GM20000 (cell line): ENCODE results near the gene EIF4ENIF1.
A peak's percentile ranks its signal among the peaks of the same experiment; 100 is the strongest.

Experiments used
- DNase-seq: peaks from one replicate; pipeline ENCODE4 v3.0.0; 2012; ENCODE audit warnings: low spot score
- TF ChIP-seq, protein P1 (sequence below): IDR thresholded peaks from 2 replicates; pipeline ENCODE4 v1.5.1; 2012; ENCODE audit warnings: mild to moderate bottlenecking, control low read depth; ENCODE audit errors: extremely low read depth, missing control alignments

EIF4ENIF1 gene, protein sequence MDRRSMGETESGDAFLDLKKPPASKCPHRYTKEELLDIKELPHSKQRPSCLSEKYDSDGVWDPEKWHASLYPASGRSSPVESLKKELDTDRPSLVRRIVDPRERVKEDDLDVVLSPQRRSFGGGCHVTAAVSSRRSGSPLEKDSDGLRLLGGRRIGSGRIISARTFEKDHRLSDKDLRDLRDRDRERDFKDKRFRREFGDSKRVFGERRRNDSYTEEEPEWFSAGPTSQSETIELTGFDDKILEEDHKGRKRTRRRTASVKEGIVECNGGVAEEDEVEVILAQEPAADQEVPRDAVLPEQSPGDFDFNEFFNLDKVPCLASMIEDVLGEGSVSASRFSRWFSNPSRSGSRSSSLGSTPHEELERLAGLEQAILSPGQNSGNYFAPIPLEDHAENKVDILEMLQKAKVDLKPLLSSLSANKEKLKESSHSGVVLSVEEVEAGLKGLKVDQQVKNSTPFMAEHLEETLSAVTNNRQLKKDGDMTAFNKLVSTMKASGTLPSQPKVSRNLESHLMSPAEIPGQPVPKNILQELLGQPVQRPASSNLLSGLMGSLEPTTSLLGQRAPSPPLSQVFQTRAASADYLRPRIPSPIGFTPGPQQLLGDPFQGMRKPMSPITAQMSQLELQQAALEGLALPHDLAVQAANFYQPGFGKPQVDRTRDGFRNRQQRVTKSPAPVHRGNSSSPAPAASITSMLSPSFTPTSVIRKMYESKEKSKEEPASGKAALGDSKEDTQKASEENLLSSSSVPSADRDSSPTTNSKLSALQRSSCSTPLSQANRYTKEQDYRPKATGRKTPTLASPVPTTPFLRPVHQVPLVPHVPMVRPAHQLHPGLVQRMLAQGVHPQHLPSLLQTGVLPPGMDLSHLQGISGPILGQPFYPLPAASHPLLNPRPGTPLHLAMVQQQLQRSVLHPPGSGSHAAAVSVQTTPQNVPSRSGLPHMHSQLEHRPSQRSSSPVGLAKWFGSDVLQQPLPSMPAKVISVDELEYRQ

DNA sequence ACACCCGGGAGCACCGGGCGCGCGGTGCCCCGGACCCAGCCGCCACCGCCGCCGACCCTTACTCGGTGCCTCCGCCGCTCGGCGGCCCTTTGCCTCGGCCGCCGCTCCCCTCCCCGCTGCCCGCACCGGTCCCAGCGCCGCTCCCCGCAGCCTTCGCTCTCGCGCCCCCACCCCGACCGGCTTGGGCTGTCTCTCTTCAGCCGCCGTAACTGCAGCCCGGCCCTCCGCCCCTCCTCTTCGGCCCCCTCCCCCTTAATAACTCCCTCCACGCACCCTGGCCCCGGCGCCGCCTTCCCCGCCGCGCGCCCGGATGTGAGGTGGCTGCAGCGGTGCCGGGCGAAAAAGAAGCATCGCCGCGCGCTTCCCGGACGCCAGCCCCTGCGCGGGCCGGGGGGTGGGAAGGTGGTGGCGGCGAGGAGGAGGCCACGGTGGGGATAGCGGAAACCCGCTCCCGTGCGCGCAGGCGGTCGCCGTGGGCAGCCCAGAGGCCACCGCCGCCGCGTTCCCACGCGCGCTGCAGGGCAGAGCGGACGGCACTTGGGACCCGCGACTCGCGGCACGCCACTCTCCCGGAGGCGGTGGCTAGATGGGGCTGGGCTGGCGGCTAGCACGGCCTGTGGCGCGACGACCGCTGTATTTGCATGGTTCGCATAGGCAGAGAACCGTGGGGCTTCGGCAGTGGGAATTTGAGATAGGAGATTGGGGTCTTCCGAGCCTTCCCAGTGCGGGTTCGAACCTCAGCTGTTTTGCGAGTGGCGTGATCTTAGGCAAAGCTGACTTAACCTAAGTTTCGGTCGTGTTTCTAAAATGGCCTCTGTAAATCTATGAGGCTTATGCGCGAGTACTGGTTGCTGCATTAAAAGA is at the start of gene EIF4ENIF1:
TSS of gene EIF4ENIF1 (minus strand) at position 211 of the 864 bp plus-strand sequence. CDS start 1,124 bp downstream, outside the sequence.
- TF ChIP-seq, protein P1, sequence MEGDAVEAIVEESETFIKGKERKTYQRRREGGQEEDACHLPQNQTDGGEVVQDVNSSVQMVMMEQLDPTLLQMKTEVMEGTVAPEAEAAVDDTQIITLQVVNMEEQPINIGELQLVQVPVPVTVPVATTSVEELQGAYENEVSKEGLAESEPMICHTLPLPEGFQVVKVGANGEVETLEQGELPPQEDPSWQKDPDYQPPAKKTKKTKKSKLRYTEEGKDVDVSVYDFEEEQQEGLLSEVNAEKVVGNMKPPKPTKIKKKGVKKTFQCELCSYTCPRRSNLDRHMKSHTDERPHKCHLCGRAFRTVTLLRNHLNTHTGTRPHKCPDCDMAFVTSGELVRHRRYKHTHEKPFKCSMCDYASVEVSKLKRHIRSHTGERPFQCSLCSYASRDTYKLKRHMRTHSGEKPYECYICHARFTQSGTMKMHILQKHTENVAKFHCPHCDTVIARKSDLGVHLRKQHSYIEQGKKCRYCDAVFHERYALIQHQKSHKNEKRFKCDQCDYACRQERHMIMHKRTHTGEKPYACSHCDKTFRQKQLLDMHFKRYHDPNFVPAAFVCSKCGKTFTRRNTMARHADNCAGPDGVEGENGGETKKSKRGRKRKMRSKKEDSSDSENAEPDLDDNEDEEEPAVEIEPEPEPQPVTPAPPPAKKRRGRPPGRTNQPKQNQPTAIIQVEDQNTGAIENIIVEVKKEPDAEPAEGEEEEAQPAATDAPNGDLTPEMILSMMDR = no peak
- peak; percentile 97 for DNase-seq

DNA sequence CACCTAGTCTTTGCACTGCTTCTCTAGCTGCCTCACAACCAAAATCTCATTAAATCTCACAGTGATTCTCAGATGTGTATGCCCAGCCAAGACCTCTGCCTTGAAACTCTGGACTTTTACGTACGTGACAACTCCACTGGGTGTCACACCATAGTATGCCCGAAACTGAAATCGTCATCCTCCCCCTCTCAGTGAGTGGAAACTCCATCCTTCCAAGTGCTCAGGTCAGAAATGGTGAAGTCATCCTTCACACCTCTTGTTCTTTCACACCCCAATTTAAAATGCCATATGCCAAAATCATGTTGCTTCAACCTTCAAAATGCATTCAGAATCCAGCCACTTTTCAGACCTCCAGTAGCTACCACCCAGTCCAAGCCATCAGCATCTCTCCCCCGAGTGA is 49.2 kb upstream of the EIF4ENIF1 start:
- TF ChIP-seq, protein P1 = no peak
- DNase-seq = peak; percentile 49

DNA sequence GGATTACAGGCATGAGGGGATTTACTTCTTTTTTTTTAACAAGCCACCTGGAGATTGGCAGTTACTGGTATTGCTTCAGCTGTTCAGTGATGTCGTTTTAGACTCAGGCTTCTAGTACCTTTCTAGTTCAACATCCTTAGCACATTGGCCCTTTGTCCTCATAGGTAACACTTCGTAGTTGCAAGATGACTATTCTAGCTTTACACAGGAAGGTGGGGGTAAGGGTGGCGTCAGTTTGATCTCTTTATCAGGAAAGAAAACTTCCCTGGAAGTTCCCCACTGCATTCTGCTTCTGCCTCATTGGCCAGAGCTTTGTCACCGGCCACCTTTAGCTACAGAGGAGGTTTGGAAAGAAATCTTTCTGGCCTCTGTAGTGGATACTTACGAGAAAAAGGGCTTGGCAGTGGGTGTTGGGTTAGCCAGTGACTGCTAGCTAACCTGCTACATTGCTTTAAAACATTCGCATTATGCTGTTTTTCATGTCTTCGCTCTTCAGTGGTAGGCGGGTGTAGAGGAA is 47.4 kb upstream of the EIF4ENIF1 start:
- TF ChIP-seq, protein P1 = no peak
- DNase-seq = peak; percentile 58

DNA sequence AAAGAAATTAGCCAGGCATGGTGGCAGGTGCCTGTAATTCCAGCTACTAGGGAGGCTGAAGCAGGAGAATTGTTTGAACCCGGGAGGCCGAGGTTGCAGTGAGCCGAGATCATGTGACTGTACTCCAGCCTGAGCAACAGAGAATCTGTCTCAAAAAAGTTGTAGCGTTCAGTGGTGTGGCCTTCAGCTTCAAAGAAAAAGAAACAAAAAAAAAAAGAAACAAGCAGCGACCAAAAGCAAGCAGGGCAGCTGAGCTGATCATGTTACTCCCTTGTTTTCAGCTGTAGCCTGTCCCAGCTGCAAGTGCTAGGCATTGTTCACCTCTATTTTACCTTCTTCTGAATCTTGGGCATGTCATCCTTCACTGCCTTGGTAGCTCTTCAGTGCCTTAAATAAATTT is 43.7 kb upstream of the EIF4ENIF1 start:
- no peak for DNase-seq
- TF ChIP-seq, protein P1 = no peak

DNA sequence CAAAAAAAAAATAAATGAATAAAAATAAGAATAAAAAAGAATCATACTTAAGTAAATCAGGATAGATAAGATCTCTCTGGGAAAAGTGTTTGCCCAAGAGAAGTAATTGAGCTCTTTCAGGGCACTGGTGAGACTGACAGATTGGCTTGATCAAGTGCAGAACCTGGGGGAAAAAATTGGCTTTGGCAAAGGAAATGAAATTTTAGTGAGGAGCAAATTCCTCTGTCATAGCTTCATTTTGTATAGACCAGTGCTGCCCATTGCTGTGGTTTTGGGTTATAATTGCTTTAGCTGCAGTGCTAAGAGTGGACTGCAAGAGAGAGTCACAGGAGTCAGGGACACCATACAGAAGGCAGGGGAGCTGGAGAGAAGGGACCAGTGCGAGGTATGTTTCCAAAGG is 42.4 kb upstream of the EIF4ENIF1 start:
- TF ChIP-seq, protein P1 = no peak

DNA sequence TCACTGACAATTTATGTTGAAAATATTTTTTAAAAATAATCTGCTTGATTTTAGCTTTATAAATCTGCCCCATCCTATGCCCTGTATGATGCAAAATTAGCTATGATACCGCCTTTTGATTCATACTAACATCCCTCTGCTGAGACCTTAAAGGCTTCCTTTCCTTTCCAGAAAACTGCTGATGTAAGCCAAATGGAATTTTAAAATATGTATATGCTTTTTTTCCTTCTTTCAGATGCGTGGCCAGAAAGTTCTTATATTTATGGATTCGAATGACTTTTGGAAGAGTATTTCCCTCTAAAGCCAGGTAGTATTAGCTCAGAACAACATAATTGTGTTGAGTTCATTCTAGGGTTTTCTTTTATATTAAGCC is 41.2 kb upstream of the EIF4ENIF1 start:
- DNase-seq = no peak
- TF ChIP-seq, protein P1 = no peak

More for the DNA sequence above, 42.4 kb upstream of the EIF4ENIF1 start:
- no peak for DNase-seq
